Measurements from ENCODE around the gene USP11.
A peak's percentile ranks its signal among the peaks of the same experiment; 100 is the strongest.

USP11 gene

DNA sequence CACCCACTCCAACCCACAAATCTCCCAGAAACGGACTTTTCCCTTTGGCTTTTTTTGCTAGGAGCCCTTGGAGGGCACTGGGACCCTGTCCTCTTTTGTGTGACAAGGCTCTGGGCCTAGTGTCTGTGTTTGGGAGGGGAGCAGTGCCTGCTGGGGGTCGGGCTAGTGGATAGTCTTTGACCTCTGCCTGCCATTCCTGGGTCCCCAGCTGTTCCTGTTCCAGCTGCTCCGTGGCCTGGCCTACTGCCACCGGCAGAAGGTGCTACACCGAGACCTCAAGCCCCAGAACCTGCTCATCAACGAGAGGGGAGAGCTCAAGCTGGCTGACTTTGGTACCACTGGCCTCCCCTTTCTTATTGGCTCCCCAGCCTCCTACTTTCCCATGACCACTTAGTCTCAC, 6.7 kb upstream of the USP11 start:
- no peak for DNase-seq

DNA sequence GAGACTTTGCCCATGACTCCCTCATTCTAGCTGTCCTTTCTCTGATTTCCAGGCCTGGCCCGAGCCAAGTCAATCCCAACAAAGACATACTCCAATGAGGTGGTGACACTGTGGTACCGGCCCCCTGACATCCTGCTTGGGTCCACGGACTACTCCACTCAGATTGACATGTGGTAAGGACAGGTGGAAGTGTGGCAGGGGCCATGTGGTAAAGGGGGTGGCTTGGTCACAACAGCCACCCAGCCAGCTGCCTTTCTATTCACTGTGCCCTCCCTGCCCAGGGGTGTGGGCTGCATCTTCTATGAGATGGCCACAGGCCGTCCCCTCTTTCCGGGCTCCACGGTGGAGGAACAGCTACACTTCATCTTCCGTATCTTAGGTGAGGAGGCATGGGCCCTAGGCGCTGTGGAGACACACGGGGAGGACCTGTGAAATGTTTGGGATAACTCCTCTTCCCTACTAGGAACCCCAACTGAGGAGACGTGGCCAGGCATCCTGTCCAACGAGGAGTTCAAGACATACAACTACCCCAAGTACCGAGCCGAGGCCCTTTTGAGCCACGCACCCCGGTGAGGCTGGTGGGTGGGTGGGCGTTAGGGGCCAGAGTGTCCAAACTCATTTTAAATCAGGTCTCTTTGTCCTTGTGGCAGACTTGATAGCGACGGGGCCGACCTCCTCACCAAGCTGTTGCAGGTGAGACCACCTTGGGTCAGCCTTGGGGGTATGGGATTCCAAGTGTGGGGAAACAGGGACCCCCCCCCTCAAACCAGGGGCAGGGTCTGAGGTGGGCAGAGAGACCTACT, 6.1 kb upstream of the USP11 start:
- DNase-seq: no peak

DNA sequence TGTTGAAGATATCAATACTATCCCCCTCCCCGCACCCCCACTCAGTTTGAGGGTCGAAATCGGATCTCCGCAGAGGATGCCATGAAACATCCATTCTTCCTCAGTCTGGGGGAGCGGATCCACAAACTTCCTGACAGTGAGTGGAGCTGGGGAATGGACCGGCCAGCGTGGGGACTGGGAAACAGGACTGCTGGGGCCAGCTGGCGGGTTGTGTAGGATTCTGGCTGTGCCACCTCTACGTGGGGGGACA, 5.5 kb upstream of the USP11 start:
- DNase-seq: no peak

DNA sequence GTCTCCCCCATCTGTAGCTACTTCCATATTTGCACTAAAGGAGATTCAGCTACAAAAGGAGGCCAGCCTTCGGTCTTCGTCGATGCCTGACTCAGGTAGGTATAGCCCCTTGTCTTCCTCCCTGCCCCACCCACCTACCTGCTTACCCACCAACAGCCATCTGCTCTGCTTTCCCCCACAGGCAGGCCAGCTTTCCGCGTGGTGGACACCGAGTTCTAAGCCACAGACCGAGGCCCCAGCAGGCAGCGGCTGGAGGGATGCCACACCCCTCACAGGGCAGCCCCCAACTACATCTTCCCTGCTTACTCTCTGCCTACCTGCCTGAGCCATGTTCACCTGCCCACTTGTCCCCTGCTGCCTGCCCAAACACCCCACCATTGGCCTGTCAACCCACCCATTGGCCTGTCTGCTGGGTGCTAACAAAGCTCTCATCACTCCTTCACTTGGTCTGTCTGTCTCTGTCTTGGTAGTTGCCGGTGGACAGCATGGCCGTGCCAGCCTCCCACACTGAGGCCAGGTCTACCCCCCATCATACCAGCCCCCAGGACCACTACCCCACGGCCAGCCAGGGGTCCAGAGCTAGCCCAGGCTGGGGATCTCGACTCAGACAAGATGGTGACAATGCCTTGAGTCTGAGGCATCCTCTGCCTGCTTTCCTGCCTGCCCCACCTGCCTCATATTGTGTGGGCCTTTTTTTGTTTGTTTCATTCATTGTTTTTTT, 4.1 kb upstream of the USP11 start:
- DNase-seq: no peak

DNA sequence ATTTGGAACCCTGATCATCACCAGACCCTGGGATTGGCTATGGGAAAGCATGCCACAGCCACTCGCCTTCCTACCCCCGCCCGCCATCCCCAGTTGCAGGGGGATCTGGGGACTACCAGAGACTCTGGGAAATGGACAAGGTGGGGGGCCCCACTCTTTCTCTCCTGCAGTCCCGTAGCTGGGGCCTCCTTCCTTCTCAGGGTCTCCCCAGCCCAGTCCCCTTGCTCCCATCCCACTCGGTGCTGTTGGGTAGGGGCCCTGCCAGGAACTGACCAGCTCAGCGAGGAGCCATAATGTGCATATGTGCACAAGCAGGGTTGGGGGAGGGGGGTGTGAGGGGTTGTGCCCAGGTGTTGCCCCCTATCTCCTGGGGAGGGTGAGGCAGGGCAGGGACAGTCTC, 3.4 kb upstream of the USP11 start:
- peak; percentile 44 for DNase-seq

DNA sequence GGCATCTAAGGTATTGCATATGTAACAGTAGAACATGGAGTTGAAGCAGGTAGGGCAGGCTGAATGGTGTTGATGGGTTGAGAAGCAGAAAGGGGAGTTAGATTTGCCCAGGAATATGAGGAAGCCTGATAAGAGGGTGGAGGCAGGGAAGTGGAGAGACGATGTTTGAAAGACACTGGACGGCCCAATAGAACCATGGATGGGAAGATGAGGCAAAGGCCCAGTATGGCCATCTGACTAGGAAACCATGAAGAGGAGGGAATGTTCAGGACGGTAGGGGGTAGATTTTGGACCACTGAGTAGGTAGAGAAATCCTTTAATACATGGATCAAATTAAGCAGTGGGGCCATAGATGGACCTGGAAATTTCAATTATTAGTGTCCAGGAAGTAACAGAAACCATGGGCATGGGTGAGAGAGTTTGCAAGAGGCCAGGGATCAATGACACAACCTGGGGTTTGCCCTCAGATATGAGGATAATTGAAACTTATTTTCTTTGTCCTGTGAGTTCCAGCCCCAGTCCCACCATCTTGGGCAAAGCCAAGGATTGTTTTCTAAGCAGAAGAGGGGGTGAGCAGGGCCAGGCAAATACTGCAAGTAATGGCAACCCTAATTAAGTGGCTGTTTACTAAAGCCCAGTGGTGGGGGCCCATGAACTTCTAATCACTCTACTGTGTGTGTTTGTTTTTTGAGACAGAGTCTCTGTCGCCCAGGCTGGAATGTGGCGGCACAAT, 2.5 kb upstream of the USP11 start:
- peak; percentile 29 for DNase-seq

DNA sequence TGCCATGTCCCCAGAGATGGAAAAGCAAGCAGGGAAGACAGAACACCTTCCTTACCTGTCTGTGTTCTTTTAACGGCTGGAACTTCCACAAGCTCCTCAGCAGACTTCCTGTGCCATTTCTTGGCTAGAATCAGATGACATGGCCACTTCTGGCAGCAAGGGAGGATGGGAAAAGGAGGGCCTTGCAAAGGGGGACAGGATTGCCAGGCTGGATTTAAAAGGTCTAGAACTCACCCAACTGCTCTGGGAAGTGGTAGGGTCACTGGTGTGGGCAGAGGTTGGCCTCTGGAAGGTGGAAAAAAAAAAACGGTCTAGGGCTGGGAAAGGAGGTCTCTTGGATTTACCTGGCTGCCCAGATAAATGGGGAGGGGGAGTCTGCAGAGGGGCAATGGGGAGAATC, 1.6 kb upstream of the USP11 start:
- peak; percentile 52 for DNase-seq

DNA sequence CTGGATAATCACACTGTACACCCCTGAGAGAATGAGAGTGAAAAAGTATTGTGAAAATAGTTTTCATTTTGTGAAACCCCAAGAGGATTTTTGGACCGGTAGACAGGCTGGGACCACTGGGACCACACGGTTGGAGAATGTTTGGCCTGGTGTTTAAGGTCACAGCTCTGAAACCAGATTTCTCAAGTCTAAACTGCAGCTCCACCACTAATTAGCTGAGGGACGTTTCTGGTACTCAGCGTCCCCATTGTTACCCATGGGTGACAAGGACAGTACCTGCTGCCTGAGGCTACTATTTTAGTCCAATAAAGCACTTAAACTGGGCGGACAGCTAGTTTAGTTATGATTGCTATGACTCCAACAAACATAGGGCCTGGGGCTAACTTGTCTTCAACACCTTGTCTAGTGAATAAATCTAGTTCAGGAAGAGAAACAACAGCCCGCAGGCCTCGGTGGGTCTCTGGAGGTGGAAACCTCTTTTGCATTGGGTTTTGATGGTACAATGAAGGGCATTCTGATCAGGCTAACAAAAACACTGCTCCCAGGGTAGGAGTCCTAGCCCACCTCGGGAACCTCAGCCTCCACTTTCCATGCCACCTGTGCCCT, 509 bp upstream of the USP11 start:
- DNase-seq: peak; percentile 57

DNA sequence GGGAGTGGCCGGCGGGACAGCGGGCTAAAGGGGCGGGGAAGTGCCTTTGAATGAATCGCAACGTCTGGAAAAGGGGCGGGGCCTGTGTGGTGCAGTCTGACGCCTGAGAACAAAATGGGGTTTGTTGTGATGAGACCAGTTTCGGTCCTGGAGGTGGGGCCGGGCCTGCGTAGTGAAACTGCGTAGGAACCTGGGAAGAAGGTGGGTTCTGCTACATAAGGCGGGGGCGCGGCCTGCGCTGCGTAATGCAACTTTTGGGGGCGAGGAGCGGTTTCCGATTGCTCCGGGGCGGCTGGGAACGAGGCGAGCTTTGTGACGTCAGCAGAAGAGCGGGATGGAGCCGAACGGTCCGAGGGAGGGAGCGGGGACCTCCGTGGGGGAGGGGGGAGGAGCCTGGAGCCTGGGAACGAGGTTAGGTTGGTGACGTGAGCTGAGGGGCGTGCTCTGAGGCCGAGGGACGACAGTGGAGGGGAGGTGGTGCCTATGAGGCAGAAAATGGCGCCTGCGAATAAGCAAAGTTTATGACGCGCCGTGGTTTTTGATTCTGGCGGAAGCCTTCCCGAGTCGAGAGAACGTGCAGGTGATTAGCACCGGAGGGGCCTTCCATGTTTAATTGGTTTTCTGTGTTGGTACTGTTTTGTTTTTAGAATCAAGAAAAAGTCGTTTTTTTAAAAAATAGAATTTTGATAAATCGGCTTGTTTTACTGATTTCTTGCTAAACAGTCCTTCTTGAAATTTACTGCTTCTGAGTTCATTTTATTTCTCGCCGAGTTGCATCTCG, 714 bp downstream of the USP11 start:
- DNase-seq: peak; percentile 99

DNA sequence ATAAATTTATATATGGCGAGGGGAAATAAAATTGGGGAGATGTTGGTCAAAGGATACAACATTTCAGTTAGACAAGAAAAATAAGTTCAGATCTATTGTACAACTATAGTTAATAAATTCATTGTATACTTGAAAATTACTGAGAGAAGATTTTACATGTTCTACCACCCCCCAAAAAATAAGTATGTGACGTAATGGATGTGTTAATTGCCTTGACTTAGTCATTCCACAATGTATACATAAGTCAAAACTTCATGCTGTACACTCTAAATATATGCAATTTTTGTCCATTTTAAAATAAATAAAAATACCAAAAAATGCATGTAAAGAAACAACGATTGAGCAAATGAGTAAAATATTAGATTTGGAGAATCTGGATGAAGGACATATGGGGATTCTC, 1.8 kb downstream of the USP11 start:
- no peak for DNase-seq

DNA sequence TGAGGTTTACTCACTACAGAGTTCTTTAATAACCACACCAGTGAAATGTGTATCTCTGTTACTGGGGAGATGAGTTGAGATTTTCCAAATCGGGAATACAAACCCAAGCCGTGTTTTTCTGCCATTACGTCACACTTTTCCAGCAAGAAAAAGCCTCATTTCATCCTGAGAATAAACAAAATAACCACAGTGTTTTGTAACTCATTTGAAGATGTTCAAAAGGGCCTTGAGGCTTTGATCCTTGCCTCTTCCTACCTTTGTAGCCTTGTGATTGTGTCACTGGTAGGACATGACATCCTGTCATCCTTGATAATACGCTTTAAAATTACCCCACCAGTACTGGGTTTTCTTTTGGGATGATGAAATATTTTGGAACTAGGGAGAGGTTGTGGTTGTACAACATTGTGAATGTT, 2.9 kb downstream of the USP11 start:
- DNase-seq: no peak

DNA sequence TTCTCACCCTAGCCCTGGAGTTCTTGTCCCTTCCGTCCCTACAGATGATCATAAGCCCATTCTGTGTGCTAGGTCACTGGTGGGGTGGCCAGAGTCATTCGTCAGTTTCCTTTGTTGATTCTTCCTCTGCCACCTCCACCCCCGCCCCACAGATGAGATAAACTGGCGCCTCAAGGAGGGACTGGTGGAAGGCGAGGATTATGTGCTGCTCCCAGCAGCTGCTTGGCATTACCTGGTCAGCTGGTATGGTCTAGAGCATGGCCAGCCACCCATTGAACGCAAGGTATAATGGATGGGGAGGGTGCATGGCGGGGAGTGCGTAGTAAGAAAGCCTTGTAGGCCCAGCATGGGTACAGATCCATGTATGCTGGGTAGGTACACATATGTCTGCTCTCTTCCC, 6.4 kb downstream of the USP11 start:
- DNase-seq: peak; percentile 42

DNA sequence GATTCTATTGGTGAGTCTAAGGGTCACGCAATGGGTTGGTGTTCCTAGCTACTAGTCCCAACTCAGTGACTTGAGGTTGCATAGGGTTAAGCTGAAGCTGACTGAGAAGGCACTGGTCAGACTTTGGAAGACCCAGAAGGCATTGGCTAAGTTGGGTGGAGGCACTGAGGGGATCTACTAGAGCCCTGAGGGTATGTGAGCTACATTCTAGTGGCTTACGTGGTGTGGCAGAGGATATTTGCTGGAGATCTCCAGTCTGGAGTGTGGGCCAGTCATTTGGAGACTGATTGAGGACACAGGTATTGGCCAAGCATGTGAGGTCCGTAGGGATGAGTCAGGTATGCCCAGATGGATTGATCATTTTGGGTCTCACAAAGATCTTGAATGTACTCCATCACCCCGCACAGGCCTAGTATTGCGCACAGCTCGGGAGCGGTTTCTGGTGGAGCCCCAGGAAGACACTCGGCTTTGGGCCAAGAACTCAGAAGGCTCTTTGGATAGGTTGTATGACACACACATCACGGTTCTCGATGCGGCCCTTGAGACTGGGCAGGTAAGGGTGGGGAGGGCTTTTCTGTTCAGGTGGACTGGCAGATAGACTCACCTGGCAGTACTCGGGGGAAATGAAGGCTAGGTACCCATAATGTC, 7.2 kb downstream of the USP11 start:
- no peak for DNase-seq

DNA sequence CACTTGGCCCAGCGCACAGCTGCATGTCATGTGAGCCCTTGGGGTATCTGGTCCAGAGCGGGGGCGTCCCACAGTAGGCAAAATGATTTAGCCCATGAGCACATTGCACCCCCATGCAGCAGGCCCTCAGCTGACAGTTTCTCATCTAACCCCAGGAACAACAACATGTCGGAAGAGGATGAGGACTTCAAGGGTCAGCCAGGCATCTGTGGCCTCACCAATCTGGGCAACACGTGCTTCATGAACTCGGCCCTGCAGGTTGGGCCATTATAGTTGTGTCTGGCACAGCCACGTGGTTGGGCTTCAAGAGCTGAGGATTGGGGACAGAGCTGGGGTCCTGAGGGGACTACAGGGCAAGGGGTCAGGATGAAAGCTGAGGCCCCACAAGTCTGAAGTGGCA, 7.8 kb downstream of the USP11 start:
- DNase-seq: no peak

DNA sequence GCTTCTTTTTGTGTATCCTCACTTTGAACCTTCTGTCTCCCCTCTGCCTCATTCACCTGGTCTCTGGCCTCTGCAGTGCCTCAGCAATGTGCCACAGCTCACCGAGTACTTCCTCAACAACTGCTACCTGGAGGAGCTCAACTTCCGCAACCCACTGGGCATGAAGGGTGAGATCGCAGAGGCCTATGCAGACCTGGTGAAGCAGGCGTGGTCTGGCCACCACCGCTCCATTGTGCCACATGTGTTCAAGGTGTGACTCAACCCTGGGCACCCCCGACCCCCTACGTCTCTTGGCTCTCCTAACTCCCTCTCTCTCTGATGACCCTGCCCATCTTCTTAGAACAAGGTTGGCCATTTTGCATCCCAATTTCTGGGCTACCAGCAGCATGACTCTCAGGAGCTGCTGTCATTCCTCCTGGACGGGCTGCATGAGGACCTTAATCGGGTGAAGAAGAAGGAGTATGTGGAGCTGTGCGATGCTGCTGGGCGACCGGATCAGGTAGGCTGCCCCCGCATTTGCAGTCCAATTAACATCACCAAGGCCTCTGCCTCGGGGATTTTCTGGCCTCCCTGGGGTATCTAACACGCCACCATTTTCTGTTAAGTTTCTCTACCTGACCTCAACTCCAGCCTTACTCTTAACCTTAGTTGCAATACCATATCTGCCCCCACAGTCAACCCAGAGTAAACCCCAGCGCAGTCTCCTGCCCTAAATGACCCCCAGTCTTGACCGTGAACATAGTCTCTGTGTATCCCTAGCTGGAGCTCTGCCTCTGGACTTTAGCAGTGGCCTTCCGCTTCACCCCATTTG, 8.6 kb downstream of the USP11 start:
- DNase-seq: no peak

DNA sequence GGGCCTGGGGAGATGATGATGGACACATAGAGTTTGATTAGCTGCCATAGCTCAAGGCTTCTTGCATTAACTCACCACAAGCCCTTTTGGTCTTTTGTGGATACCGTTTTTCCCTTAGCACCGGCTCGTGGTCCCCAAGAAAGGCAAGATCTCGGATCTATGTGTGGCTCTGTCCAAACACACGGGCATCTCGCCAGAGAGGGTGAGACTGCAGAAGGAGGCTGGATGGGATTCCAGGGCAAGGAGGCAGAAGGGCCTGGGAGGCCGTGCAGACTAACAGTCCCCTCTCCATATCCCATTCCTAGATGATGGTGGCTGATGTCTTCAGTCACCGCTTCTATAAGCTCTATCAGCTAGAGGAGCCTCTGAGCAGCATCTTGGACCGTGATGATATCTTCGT, 9.5 kb downstream of the USP11 start:
- no peak for DNase-seq

DNA sequence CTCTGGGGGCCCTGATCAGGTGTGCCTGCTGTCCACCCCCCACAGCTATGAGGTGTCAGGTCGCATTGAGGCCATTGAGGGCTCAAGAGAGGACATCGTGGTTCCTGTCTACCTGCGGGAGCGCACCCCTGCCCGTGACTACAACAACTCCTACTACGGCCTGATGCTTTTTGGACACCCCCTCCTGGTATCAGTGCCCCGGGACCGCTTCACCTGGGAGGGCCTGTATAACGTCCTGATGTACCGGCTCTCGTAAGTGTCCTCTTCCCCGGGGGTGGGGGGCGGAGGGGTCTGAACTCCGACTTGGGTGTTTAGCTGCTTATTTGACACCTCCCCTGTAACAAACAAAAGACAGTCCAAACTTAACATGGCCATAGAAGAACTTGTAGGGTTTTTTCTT, 10.5 kb downstream of the USP11 start:
- no peak for DNase-seq

DNA sequence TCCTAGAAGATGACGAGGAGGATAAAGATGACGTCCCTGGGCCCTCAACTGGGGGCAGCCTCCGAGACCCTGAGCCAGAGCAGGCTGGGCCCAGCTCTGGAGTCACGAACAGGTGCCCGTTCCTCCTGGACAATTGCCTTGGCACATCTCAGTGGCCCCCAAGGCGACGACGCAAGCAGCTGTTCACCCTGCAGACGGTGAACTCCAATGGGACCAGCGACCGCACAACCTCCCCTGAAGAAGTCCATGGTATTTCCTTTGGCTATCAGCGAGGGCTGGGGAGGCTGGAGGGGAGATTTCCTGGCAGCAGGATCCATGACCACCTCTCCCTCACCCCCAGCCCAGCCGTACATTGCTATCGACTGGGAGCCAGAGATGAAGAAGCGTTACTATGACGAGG, 11.9 kb downstream of the USP11 start:
- DNase-seq: no peak

DNA sequence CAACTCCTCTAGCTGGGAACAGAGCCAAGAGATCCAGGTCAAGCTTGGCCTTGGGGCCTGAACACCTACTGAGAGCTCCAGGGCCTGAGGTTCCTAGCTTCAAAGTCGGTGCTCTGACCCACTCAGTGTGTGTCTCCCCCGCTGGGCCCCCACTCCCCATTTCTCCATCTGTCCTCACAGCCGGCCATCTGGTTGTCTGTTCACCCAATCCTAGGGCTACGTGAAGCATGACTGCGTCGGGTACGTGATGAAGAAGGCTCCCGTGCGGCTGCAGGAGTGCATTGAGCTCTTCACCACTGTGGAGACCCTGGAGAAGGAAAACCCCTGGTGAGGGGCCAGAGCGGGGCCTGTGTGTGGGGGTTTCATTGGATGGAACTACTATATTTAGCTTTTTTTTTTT, 12.3 kb downstream of the USP11 start:
- DNase-seq: no peak

DNA sequence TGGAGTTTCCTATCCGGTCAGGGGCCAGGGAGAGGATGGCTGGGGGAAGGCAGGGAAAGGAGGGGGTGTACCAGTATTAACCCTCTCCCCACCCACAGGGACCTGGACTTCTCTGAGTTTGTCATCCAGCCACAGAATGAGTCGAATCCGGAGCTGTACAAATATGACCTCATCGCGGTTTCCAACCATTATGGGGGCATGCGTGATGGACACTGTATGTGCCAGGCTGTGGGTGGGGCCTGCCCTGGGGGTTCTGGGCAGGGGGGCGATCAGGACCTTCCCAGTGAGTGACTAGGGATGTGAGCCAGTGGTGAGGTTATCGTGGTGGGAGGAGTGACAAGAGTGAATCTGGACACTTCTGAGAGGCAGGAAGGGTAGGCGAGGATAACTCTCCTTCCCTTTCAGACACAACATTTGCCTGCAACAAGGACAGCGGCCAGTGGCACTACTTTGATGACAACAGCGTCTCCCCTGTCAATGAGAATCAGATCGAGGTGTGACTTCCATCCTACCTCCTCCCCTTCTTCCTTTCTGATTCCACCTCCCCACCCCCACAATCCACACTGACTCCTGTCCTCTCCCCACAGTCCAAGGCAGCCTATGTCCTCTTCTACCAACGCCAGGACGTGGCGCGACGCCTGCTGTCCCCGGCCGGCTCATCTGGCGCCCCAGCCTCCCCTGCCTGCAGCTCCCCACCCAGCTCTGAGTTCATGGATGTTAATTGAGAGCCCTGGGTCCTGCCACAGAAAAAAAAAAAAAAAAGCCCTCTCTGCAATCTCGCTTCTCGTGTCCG, 14.6 kb downstream of the USP11 start:
- DNase-seq: no peak

DNA sequence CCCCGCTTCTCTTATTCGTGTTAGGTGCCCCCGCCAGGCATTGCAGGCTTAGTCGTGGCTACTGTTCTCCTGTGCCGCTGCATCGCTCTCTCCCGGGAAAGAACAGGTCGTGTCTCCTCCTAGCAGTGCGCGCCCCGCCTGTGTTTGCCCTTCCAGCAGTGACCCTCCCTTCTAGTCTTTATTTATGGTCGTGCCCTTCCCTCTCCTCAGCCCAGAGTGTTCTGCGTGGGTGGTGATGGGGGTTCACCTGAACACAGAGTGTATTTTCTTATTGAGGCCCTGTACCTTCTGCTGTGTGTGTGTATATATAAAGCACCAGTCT, 15.2 kb downstream of the USP11 start:
- DNase-seq: no peak
